Measurements from ENCODE around the gene CORIN.

CORIN gene

GRCh38 chr4:47837908-47838294, at the start of gene CORIN:
Gene CORIN, minus strand, starts transcription at chr4:47838067. Its CDS starts 118 bp downstream, at chr4:47837949.
- CTCF ChIA-PET, result interaction anchor here (1.3 to 10.7 kb wide), 9 partner anchors 10 to 171 kb away, joined by 3 to 433 read pairs (median 25); no protein-coding TSS in a partner anchor
- POLR2A ChIA-PET, result no interaction called here

GRCh38 chr4:47882228-47882627, 44.4 kb upstream of the CORIN start:
- ChIA-PET POLR2A (no interaction called here), CTCF (interaction anchor here (2.8 kb wide), 1 partner anchor 177 kb away, joined by 13 read pairs; no protein-coding TSS in a partner anchor)

More at GRCh38 chr4:47837908-47838294, at the start of gene CORIN:
- peak within 1 kb of the TSS; percentile 71 for H3K4me3 ChIP-seq (ENCODE audit: low read depth, low read length)
- DNase-seq (ENCODE audit: low read depth, low spot score), result no peak
- no peak for TF ChIP-seq CTCF (IDR thresholded peaks at IDR 0.05; ENCODE audit: insufficient read depth, low read length, missing control alignments)

GRCh38 chr4:47879458-47879857, 41.6 kb upstream of the CORIN start:
- no peak for TF ChIP-seq CTCF (IDR thresholded peaks at IDR 0.05; ENCODE audit: insufficient read depth, low read length, missing control alignments)
- POLR2A ChIA-PET, result no interaction called here
- CTCF ChIA-PET, result interaction anchor here (1.6 kb wide), 1 partner anchor 14 kb away, joined by 3 read pairs; no protein-coding TSS in a partner anchor
- no peak for DNase-seq (ENCODE audit: low read depth, low spot score)
- H3K4me3 ChIP-seq (ENCODE audit: low read depth, low read length), result no peak overlapping the region

More at GRCh38 chr4:47882228-47882627, 44.4 kb upstream of the CORIN start:
- no peak for DNase-seq (ENCODE audit: low read depth, low spot score)
- TF ChIP-seq CTCF (IDR thresholded peaks at IDR 0.05; ENCODE audit: insufficient read depth, low read length, missing control alignments), result no peak
- H3K4me3 ChIP-seq (ENCODE audit: low read depth, low read length), result no peak overlapping the region

GRCh38 chr4:47876784-47877546, 39.1 kb upstream of the CORIN start:
- no peak overlapping the region for H3K4me3 ChIP-seq (ENCODE audit: low read depth, low read length)
- TF ChIP-seq CTCF (IDR thresholded peaks at IDR 0.05; ENCODE audit: insufficient read depth, low read length, missing control alignments), result no peak
- no peak for DNase-seq (ENCODE audit: low read depth, low spot score)
- CTCF ChIA-PET, result interaction anchor here (1.2 to 1.8 kb wide), 2 partner anchors 9 to 40 kb away, joined by 3 to 6 read pairs; no protein-coding TSS in a partner anchor
- POLR2A ChIA-PET, result no interaction called here

- H3K4me3 ChIP-seq (ENCODE audit: low read depth, low read length), result no peak overlapping the region
- no peak for TF ChIP-seq CTCF (IDR thresholded peaks at IDR 0.05; ENCODE audit: insufficient read depth, low read length, missing control alignments)
- no peak for DNase-seq (ENCODE audit: low read depth, low spot score)
- ChIA-PET POLR2A (interaction anchor here (0.6 kb wide), 1 partner anchor 111 kb away, joined by 4 read pairs; no protein-coding TSS in a partner anchor), CTCF (interaction anchor here (1.0 to 1.8 kb wide), 2 partner anchors 40 kb away, joined by 3 to 6 read pairs; no protein-coding TSS in a partner anchor)
Measured at GRCh38 chr4:47876310-47876709, 38.4 kb upstream of the CORIN start.

GRCh38 chr4:47873877-47874541, 36.1 kb upstream of the CORIN start:
- DNase-seq (ENCODE audit: low read depth, low spot score), result no peak
- ChIA-PET POLR2A (no interaction called here), CTCF (no interaction called here)
- no peak for TF ChIP-seq CTCF (IDR thresholded peaks at IDR 0.05; ENCODE audit: insufficient read depth, low read length, missing control alignments)
- no peak overlapping the region for H3K4me3 ChIP-seq (ENCODE audit: low read depth, low read length)

Data from AG04449 (cell line).